Neural crest cell (in vitro differentiated cells): ENCODE data around the gene TWIST2. TPM values are rescaled to one million over a fixed set of nuclear protein-coding genes. Genes with fewer than 3 reads are reported as not detected.

Source experiments
- DNase-seq: peaks from one replicate; pipeline ENCODE4 v3.0.0; 2021; ENCODE audit warnings: low read depth, mixed read lengths, low spot score
- H3K27ac Mint-ChIP-seq: one replicate; pipeline ENCODE4 v1.8.0; 2021; ENCODE audit warnings: mild to moderate bottlenecking, mixed read lengths; ENCODE audit not compliant: unreplicated experiment
- H3K27me3 Mint-ChIP-seq: 2 replicates; pipeline ENCODE4 v1.8.0; 2021; ENCODE audit warnings: low read depth, mild to moderate bottlenecking, mixed read lengths
- H3K36me3 Mint-ChIP-seq: 2 replicates; pipeline ENCODE4 v1.8.0; 2021; ENCODE audit warnings: low read depth, mild to moderate bottlenecking, mixed read lengths
- H3K4me1 Mint-ChIP-seq: 2 replicates; pipeline ENCODE4 v1.8.0; 2021; ENCODE audit warnings: mixed read lengths
- H3K4me3 Mint-ChIP-seq: one replicate; pipeline ENCODE4 v1.8.0; 2021; ENCODE audit warnings: mild to moderate bottlenecking, mixed read lengths
- H3K9me3 Mint-ChIP-seq: 2 replicates; pipeline ENCODE4 v1.8.0; 2021; ENCODE audit warnings: mixed read lengths
- total RNA-seq: library from RNA; stranded (reverse); gene quantifications from 2 replicates; pipeline ENCODE4 v1.2.1, GENCODE V29; 2021
- TF ChIP-seq, protein P1 (sequence below): fragments of 200-600 bp; sonication (generic); conservative IDR thresholded peaks from 2 replicates; pipeline ENCODE4 v1.5.0; 2021; ENCODE audit warnings: antibody characterized with exemption, mild to moderate bottlenecking

TWIST2 gene
- total RNA-seq, 1 donor from 2014 or later, result 0.96 TPM

- no peak overlapping the region for H3K27ac Mint-ChIP-seq
- TF ChIP-seq, protein P1, sequence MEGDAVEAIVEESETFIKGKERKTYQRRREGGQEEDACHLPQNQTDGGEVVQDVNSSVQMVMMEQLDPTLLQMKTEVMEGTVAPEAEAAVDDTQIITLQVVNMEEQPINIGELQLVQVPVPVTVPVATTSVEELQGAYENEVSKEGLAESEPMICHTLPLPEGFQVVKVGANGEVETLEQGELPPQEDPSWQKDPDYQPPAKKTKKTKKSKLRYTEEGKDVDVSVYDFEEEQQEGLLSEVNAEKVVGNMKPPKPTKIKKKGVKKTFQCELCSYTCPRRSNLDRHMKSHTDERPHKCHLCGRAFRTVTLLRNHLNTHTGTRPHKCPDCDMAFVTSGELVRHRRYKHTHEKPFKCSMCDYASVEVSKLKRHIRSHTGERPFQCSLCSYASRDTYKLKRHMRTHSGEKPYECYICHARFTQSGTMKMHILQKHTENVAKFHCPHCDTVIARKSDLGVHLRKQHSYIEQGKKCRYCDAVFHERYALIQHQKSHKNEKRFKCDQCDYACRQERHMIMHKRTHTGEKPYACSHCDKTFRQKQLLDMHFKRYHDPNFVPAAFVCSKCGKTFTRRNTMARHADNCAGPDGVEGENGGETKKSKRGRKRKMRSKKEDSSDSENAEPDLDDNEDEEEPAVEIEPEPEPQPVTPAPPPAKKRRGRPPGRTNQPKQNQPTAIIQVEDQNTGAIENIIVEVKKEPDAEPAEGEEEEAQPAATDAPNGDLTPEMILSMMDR, result no peak
- no peaks in the 10 kb centered on the region for H3K36me3 Mint-ChIP-seq
- H3K4me3 Mint-ChIP-seq, result no peak overlapping the region
- peaks cover 3% of the 10 kb centered on the region for H3K27me3 Mint-ChIP-seq
- H3K4me1 Mint-ChIP-seq, result peaks cover 14% of the 10 kb centered on the region
- H3K9me3 Mint-ChIP-seq, result peaks cover 5% of the 10 kb centered on the region
- no peak for DNase-seq
These were observed 80.8 kb downstream of the TWIST2 start for GRCh38 chr2:238928520-238929241.

DNA sequence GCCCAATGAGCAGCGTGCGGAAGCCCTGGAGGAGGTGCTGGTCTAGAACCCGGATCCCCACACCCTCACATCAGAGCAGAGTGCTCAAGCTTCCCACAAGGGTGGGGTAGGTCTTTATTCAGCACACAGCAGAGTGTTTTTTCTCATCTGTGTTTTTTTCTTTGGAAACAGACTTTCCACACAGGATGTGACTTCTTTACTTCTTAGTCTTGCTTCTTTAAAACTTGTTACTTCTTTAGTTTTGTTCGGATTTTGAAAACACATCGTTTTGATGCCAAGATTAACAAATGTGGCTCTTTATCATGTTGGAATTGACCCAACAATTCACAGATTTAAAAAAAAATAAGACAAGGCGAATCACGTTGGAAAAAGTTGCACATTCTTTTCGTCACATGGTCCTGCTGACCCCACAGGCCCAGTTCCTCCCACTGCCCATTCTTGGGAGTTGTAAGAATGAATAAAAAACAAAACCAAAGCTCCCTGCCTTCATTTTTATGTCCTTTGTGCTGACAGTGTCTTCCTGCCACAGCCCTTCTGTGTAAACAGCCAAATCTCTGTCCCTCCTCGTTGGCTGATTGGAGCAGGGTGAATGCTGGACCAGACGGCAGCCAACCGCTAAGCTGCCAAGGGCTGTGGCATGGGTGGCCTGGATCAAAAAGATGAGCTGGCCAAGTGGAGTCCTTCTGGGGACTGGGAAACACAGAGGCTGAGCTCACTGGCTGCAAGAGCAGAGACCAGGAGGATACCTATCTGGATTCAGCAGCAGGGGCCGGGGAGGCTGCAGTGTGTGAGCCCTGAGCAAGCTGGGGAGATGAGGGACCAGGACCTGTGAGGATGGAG lies 81.6 kb downstream of the TWIST2 start:
- peaks cover 6% of the 10 kb centered on the region for H3K9me3 Mint-ChIP-seq
- no peak overlapping the region for H3K4me3 Mint-ChIP-seq
- H3K4me1 Mint-ChIP-seq, result peaks cover 14% of the 10 kb centered on the region
- H3K36me3 Mint-ChIP-seq, result no peaks in the 10 kb centered on the region
- H3K27me3 Mint-ChIP-seq, result peaks cover 6% of the 10 kb centered on the region
- no peak for DNase-seq
- TF ChIP-seq, protein P1, result no peak
- no peak overlapping the region for H3K27ac Mint-ChIP-seq

DNA sequence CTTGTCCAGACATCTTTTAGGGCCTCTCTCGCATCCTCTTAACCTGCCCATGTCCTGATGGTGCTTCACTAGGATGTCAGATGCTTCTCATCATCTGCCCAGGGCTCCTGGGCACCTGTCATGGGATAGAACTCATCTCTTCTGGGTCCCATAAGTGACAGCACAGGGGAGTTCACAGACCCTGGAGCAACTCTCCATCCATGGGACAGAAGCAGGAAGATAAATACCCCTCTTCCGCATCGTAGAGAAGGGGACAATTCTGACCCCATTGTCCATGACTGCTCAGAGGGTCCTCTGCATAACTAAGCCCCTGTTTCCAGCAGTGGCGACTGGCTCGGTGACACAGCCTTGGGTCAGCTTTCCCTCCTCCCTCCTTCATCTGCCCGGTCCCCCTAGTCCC lies 82.3 kb downstream of the TWIST2 start:
- TF ChIP-seq, protein P1, result no peak

DNA sequence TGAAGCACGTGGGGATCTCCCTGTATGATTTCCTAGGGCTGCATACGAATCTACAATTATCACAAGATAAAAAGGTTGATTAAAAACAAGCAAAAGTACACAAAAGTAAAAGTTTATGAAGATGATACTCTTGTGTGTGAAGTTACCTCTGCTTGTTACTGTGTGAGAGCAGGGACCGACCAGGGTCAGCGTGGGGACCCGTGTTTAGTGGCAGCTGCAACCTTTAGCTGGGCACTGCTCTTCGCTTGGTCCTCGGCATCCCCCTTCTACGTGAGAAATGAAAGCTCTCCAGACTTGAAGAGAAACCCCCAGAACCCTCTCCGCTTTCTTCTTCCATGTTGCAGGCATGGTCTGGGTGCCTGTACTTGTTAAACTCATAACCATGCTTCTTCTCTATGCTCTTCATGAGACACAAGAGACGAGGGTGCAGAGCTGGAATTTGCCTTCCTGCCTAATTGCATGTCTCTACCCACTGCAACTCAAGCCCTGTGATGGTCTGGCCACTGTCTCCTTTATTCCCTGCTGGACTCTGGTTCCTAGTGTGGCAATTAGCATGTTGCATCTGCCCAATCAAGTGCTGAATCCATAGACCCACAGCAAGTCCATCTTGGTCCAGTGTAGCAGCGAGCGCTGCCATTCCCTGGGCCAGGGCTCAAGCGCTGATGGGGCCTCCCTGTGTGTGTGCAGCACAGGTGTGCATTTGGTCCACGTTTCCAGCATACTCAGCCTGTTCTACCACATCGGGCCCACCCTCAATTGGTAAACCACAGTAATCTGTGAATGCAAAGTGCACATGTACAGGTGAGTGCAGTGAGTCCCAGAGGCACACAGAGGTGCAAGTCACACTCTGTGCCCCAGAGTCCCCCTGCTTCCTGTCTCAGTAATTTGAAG lies 88.5 kb downstream of the TWIST2 start:
- Mint-ChIP-seq H3K4me3 (no peak overlapping the region), H3K27me3 (peaks cover 14% of the 10 kb centered on the region), H3K4me1 (no peaks in the 10 kb centered on the region), H3K27ac (no peak overlapping the region), H3K36me3 (no peaks in the 10 kb centered on the region), H3K9me3 (peaks cover 6% of the 10 kb centered on the region)
- DNase-seq, result no peak
- TF ChIP-seq, protein P1, result no peak

More for the DNA sequence above, 82.3 kb downstream of the TWIST2 start:
- Mint-ChIP-seq H3K27ac (no peak overlapping the region), H3K4me3 (no peak overlapping the region), H3K9me3 (peaks cover 6% of the 10 kb centered on the region), H3K36me3 (no peaks in the 10 kb centered on the region), H3K4me1 (peaks cover 14% of the 10 kb centered on the region), H3K27me3 (peaks cover 12% of the 10 kb centered on the region)
- DNase-seq, result no peak

DNA sequence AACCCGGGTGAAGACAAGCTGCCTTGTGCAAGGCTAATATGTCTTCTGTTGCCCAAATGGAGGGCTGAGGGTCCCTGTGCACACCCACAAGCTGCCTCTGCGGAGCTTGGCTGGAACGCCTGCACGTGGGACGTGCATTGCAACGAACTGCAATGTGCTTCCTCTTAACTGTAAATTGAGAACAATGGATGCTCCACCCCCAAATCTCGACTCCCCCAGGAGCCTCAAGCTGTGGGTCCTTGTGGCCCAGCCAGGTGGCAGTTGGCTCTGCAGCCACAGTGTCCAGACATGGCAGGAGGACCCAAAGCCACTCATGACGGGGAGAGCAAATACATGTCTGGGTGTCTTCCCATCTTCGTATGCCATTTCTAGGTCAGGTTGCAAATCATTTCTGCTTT lies 90.1 kb downstream of the TWIST2 start:
- DNase-seq, result no peak
- Mint-ChIP-seq H3K4me1 (no peaks in the 10 kb centered on the region), H3K9me3 (peaks cover 2% of the 10 kb centered on the region), H3K27me3 (peaks cover 12% of the 10 kb centered on the region), H3K4me3 (no peak overlapping the region), H3K27ac (no peak overlapping the region), H3K36me3 (no peaks in the 10 kb centered on the region)
- TF ChIP-seq, protein P1, result no peak
